Dendritic cell treated with granulocyte-macrophage colony-stimulating factor and Interleukin-4, amounts not matched to agents 40 ng/mL and 50 ng/mL, for 4 days (primary cell): ENCODE measurements around the gene MIOS.

Experiments
- H3K27ac Mint-ChIP-seq: one replicate; pipeline ENCODE4 v1.8.0; 2022; ENCODE audit warnings: mild to moderate bottlenecking, mixed read lengths
- H3K27me3 Mint-ChIP-seq: one replicate; pipeline ENCODE4 v1.8.0; 2022; ENCODE audit warnings: mild to moderate bottlenecking, mixed read lengths
- H3K36me3 Mint-ChIP-seq: one replicate; pipeline ENCODE4 v1.8.0; 2022; ENCODE audit warnings: low read depth, mixed read lengths
- H3K4me1 Mint-ChIP-seq: one replicate; pipeline ENCODE4 v1.8.0; 2022; ENCODE audit warnings: low read depth, mixed read lengths
- H3K4me3 Mint-ChIP-seq: one replicate; pipeline ENCODE4 v1.8.0; 2022; ENCODE audit warnings: mild to moderate bottlenecking, moderate library complexity, mixed read lengths
- H3K9me3 Mint-ChIP-seq: one replicate; pipeline ENCODE4 v1.8.0; 2022; ENCODE audit warnings: mixed read lengths
- intact Hi-C: fragments of 100-400 bp; cut with micrococcal nuclease; formaldehyde crosslinking; loops from one replicate; pipeline ENCODE4 v1.15.0; 2022

Gene MIOS

GRCh38 chr7:7566651-7567611, at the start of gene MIOS:
Gene MIOS, plus strand, starts transcription at chr7:7566884. Its CDS starts 5,592 bp downstream, at chr7:7572476.
- Mint-ChIP-seq H3K9me3 (no peaks in the 10 kb centered on the region), H3K27me3 (no peaks in the 10 kb centered on the region), H3K27ac (no peak within 1 kb of the TSS), H3K4me3 (peak within 1 kb of the TSS; percentile 70), H3K4me1 (peaks cover 29% of the 10 kb centered on the region), H3K36me3 (peaks cover 17% of the 10 kb centered on the region)
- intact Hi-C loops = loop anchor here (5.0 to 10.0 kb wide), 4 partner anchors 312 to 862 kb away; partner anchors contain the start of genes C1GALT1, GLCCI1 and ZNF12

- H3K27ac Mint-ChIP-seq = no peak overlapping the region
- no peaks in the 10 kb centered on the region for H3K36me3 Mint-ChIP-seq
- no peak overlapping the region for H3K4me3 Mint-ChIP-seq
- no peaks in the 10 kb centered on the region for H3K4me1 Mint-ChIP-seq
- no peaks in the 10 kb centered on the region for H3K9me3 Mint-ChIP-seq
- intact Hi-C loops = no loop called here
- no peaks in the 10 kb centered on the region for H3K27me3 Mint-ChIP-seq
These were observed 48.9 kb upstream of the MIOS start for GRCh38 chr7:7517754-7518153.

GRCh38 chr7:7519056-7519455, 47.6 kb upstream of the MIOS start:
- no peaks in the 10 kb centered on the region for H3K27me3 Mint-ChIP-seq
- H3K36me3 Mint-ChIP-seq = no peaks in the 10 kb centered on the region
- intact Hi-C loops = no loop called here
- no peaks in the 10 kb centered on the region for H3K9me3 Mint-ChIP-seq
- H3K4me1 Mint-ChIP-seq = no peaks in the 10 kb centered on the region
- no peak overlapping the region for H3K27ac Mint-ChIP-seq
- H3K4me3 Mint-ChIP-seq = no peak overlapping the region

- H3K27ac Mint-ChIP-seq = no peak overlapping the region
- H3K4me3 Mint-ChIP-seq = no peak overlapping the region
- H3K27me3 Mint-ChIP-seq = no peaks in the 10 kb centered on the region
- no peaks in the 10 kb centered on the region for H3K4me1 Mint-ChIP-seq
- no peaks in the 10 kb centered on the region for H3K36me3 Mint-ChIP-seq
- H3K9me3 Mint-ChIP-seq = no peaks in the 10 kb centered on the region
- intact Hi-C loops = no loop called here
These were observed 47.2 kb upstream of the MIOS start for GRCh38 chr7:7519528-7519927.

- Mint-ChIP-seq H3K4me1 (no peaks in the 10 kb centered on the region), H3K36me3 (no peaks in the 10 kb centered on the region), H3K9me3 (no peaks in the 10 kb centered on the region), H3K4me3 (no peak overlapping the region), H3K27ac (no peak overlapping the region), H3K27me3 (no peaks in the 10 kb centered on the region)
- intact Hi-C loops = no loop called here
These were observed 45.4 kb upstream of the MIOS start for GRCh38 chr7:7521259-7521658.

GRCh38 chr7:7522421-7522820, 44.3 kb upstream of the MIOS start:
- no peak overlapping the region for H3K4me3 Mint-ChIP-seq
- H3K9me3 Mint-ChIP-seq = no peaks in the 10 kb centered on the region
- H3K36me3 Mint-ChIP-seq = no peaks in the 10 kb centered on the region
- H3K27ac Mint-ChIP-seq = no peak overlapping the region
- no peaks in the 10 kb centered on the region for H3K4me1 Mint-ChIP-seq
- H3K27me3 Mint-ChIP-seq = no peaks in the 10 kb centered on the region
- intact Hi-C loops = no loop called here

- Mint-ChIP-seq H3K27ac (no peak overlapping the region), H3K36me3 (no peaks in the 10 kb centered on the region), H3K4me3 (no peak overlapping the region), H3K9me3 (no peaks in the 10 kb centered on the region), H3K27me3 (no peaks in the 10 kb centered on the region), H3K4me1 (no peaks in the 10 kb centered on the region)
- intact Hi-C loops = no loop called here
These were observed 42.6 kb upstream of the MIOS start for GRCh38 chr7:7524121-7524520.

- H3K36me3 Mint-ChIP-seq = no peaks in the 10 kb centered on the region
- intact Hi-C loops = no loop called here
- H3K4me3 Mint-ChIP-seq = no peak overlapping the region
- no peak overlapping the region for H3K27ac Mint-ChIP-seq
- H3K4me1 Mint-ChIP-seq = no peaks in the 10 kb centered on the region
- H3K9me3 Mint-ChIP-seq = no peaks in the 10 kb centered on the region
- peaks cover 2% of the 10 kb centered on the region for H3K27me3 Mint-ChIP-seq
These were observed 40.7 kb upstream of the MIOS start for GRCh38 chr7:7526006-7526405.

- Mint-ChIP-seq H3K4me1 (no peaks in the 10 kb centered on the region), H3K9me3 (no peaks in the 10 kb centered on the region), H3K4me3 (no peak overlapping the region), H3K27ac (no peak overlapping the region), H3K36me3 (no peaks in the 10 kb centered on the region), H3K27me3 (peaks cover 4% of the 10 kb centered on the region)
- intact Hi-C loops = no loop called here
These were observed 39.6 kb upstream of the MIOS start for GRCh38 chr7:7527047-7527446.

- Mint-ChIP-seq H3K4me3 (no peak overlapping the region), H3K36me3 (no peaks in the 10 kb centered on the region), H3K4me1 (no peaks in the 10 kb centered on the region), H3K9me3 (no peaks in the 10 kb centered on the region), H3K27ac (no peak overlapping the region), H3K27me3 (peaks cover 4% of the 10 kb centered on the region)
- intact Hi-C loops = no loop called here
These were observed 37.4 kb upstream of the MIOS start for GRCh38 chr7:7529328-7529727.

- H3K4me3 Mint-ChIP-seq = no peak overlapping the region
- no peak overlapping the region for H3K27ac Mint-ChIP-seq
- H3K9me3 Mint-ChIP-seq = no peaks in the 10 kb centered on the region
- intact Hi-C loops = no loop called here
- no peaks in the 10 kb centered on the region for H3K36me3 Mint-ChIP-seq
- no peaks in the 10 kb centered on the region for H3K4me1 Mint-ChIP-seq
- H3K27me3 Mint-ChIP-seq = peaks cover 4% of the 10 kb centered on the region
These were observed 32.8 kb upstream of the MIOS start for GRCh38 chr7:7533831-7534430.

- no peak within 1 kb of the TSS for H3K4me3 Mint-ChIP-seq
- no peaks in the 10 kb centered on the region for H3K36me3 Mint-ChIP-seq
- intact Hi-C loops = no loop called here
- H3K27me3 Mint-ChIP-seq = peaks cover 2% of the 10 kb centered on the region
- H3K4me1 Mint-ChIP-seq = no peaks in the 10 kb centered on the region
- no peak within 1 kb of the TSS for H3K27ac Mint-ChIP-seq
- H3K9me3 Mint-ChIP-seq = no peaks in the 10 kb centered on the region
These were observed 31.0 kb upstream of the MIOS start, which contains the start of gene COL28A1 for GRCh38 chr7:7535691-7536090. Gene COL28A1, minus strand, starts transcription at chr7:7535873. Its CDS starts 2,998 bp downstream, at chr7:7532875.

- no peak overlapping the region for H3K4me3 Mint-ChIP-seq
- H3K4me1 Mint-ChIP-seq = no peaks in the 10 kb centered on the region
- intact Hi-C loops = no loop called here
- no peaks in the 10 kb centered on the region for H3K9me3 Mint-ChIP-seq
- H3K36me3 Mint-ChIP-seq = no peaks in the 10 kb centered on the region
- H3K27me3 Mint-ChIP-seq = peaks cover 2% of the 10 kb centered on the region
- no peak overlapping the region for H3K27ac Mint-ChIP-seq
These were observed 30.2 kb upstream of the MIOS start for GRCh38 chr7:7536396-7537019.

GRCh38 chr7:7537711-7538110, 29.0 kb upstream of the MIOS start:
- Mint-ChIP-seq H3K27me3 (no peaks in the 10 kb centered on the region), H3K36me3 (no peaks in the 10 kb centered on the region), H3K4me1 (peaks cover 4% of the 10 kb centered on the region), H3K27ac (no peak overlapping the region), H3K9me3 (no peaks in the 10 kb centered on the region), H3K4me3 (no peak overlapping the region)
- intact Hi-C loops = no loop called here
